HEK293 (cell line): ENCODE data around the gene GFM2.

Experiments
- CTCF ChIA-PET: fragments of 350-600 bp; formaldehyde crosslinking; extraction: SDS; loops from one replicate; lab custom pipeline; 2021; ENCODE audit warnings: antibody characterized with exemption; lab: Yijun Ruan, JAX
- POLR2A ChIA-PET: fragments of 300-600 bp; formaldehyde crosslinking; extraction: SDS; loops from one replicate; lab custom pipeline; 2020; ENCODE audit warnings: antibody characterized with exemption, inconsistent platforms; lab: Yijun Ruan, JAX
- H3K27ac ChIP-seq: fragments of 200-500 bp; sonication (Bioruptor generic); 2 replicates; pipeline ENCODE4 v1.5.1; 2014; ENCODE audit warnings: low read depth, low read length, control low read depth, inconsistent platforms; ENCODE audit errors: extremely low read depth
- H3K36me3 ChIP-seq, 2 experiments: fragments of 200-500 bp in 1 of 2; sonication (Bioruptor generic) in 1 of 2; 1 replicate in 1 of 2; 2 replicates in 1 of 2; pipeline ENCODE4 v1.5.1; 2014 to 2017; ENCODE audit warnings: inconsistent platforms in 2 of 2, low read length in 2 of 2; ENCODE audit not compliant: control insufficient read depth in 2 of 2, insufficient read depth in 1 of 2
- H3K4me1 ChIP-seq: fragments of 200-500 bp; sonication (Bioruptor generic); 2 replicates; pipeline ENCODE4 v1.5.1; 2014; ENCODE audit warnings: mild to moderate bottlenecking, low read length, inconsistent platforms; ENCODE audit not compliant: control insufficient read depth, insufficient read depth
- H3K4me3 ChIP-seq: 2 replicates; pipeline ENCODE4 v1.5.1; 2011; ENCODE audit warnings: low read depth, mild to moderate bottlenecking, control low read depth, low read length, moderate library complexity
- H3K9me3 ChIP-seq: fragments of 200-500 bp; sonication (Bioruptor generic); 2 replicates; pipeline ENCODE4 v1.5.1; 2014; ENCODE audit warnings: low read depth, low read length, inconsistent platforms; ENCODE audit not compliant: control insufficient read depth, insufficient read depth
- HOXD13 ChIP-seq: sonication (generic); formaldehyde crosslinking; IDR thresholded peaks from 2 replicates; pipeline ENCODE4 v1.8.0; 2022; ENCODE audit warnings: missing genetic modification reagents, borderline replicate concordance
- KLF7 ChIP-seq: fragments of 450-650 bp; formaldehyde crosslinking; IDR thresholded peaks from 2 replicates; pipeline ENCODE4 v1.5.1; 2016; ENCODE audit warnings: missing biosample characterization, missing genetic modification characterization, borderline replicate concordance
- RBAK ChIP-seq: fragments of 450-650 bp; formaldehyde crosslinking; IDR thresholded peaks from 2 replicates; pipeline ENCODE4 v1.5.1; 2016; ENCODE audit warnings: missing biosample characterization, missing genetic modification characterization
- SP3 ChIP-seq: fragments of 450-650 bp; formaldehyde crosslinking; IDR thresholded peaks from 2 replicates; pipeline ENCODE4 v1.5.1; 2016; ENCODE audit warnings: missing biosample characterization, missing genetic modification characterization
- ZBTB1 ChIP-seq: fragments of 450-650 bp; formaldehyde crosslinking; IDR thresholded peaks from 2 replicates; pipeline ENCODE4 v1.5.1; 2016; ENCODE audit warnings: missing biosample characterization, missing genetic modification characterization
- ZBTB44 ChIP-seq: fragments of 450-650 bp; IDR thresholded peaks from 2 replicates; pipeline ENCODE4 v1.5.1; 2018; ENCODE audit warnings: missing biosample characterization, mild to moderate bottlenecking, missing genetic modification characterization
- ZBTB48 ChIP-seq: fragments of 450-650 bp; formaldehyde crosslinking; IDR thresholded peaks from 2 replicates; pipeline ENCODE4 v1.5.1; 2016; ENCODE audit warnings: missing biosample characterization, missing genetic modification characterization
- ZNF121 ChIP-seq: fragments of 450-650 bp; formaldehyde crosslinking; IDR thresholded peaks from 2 replicates; pipeline ENCODE4 v1.5.1; 2016; ENCODE audit warnings: missing biosample characterization, missing genetic modification characterization
- ZNF133 ChIP-seq: fragments of 450-650 bp; formaldehyde crosslinking; IDR thresholded peaks from 2 replicates; pipeline ENCODE4 v1.5.1; 2016; ENCODE audit warnings: missing biosample characterization, missing genetic modification characterization
- ZNF223 ChIP-seq: fragments of 450-650 bp; formaldehyde crosslinking; IDR thresholded peaks from 2 replicates; pipeline ENCODE4 v1.5.1; 2016; ENCODE audit warnings: missing biosample characterization, missing genetic modification characterization
- ZNF248 ChIP-seq: fragments of 450-650 bp; formaldehyde crosslinking; IDR thresholded peaks from 2 replicates; pipeline ENCODE4 v1.5.1; 2017; ENCODE audit warnings: missing biosample characterization, missing genetic modification characterization
- ZNF302 ChIP-seq: fragments of 450-650 bp; formaldehyde crosslinking; IDR thresholded peaks from 2 replicates; pipeline ENCODE4 v1.5.1; 2016; ENCODE audit warnings: missing biosample characterization, missing genetic modification characterization, low read depth
- ZNF324 ChIP-seq: fragments of 450-650 bp; formaldehyde crosslinking; IDR thresholded peaks from 2 replicates; pipeline ENCODE4 v1.5.1; 2016; ENCODE audit warnings: missing biosample characterization, missing genetic modification characterization
- ZNF354C ChIP-seq: fragments of 450-650 bp; formaldehyde crosslinking; IDR thresholded peaks from 2 replicates; pipeline ENCODE4 v1.5.1; 2016; ENCODE audit warnings: missing biosample characterization, missing genetic modification characterization, low read depth, borderline replicate concordance
- ZNF362 ChIP-seq: fragments of 450-650 bp; formaldehyde crosslinking; IDR thresholded peaks from 2 replicates; pipeline ENCODE4 v1.5.1; 2016; ENCODE audit warnings: missing biosample characterization, missing genetic modification characterization
- ZNF366 ChIP-seq: fragments of 450-650 bp; formaldehyde crosslinking; conservative IDR thresholded peaks from 2 replicates; pipeline ENCODE4 v1.5.1; 2016; ENCODE audit warnings: missing biosample characterization, missing genetic modification characterization
- ZNF433 ChIP-seq: fragments of 450-650 bp; formaldehyde crosslinking; IDR thresholded peaks from 2 replicates; pipeline ENCODE4 v1.5.1; 2016; ENCODE audit warnings: missing biosample characterization, missing genetic modification characterization, low read depth
- ZNF571 ChIP-seq: fragments of 450-650 bp; formaldehyde crosslinking; IDR thresholded peaks from 2 replicates; pipeline ENCODE4 v1.5.0; 2017; ENCODE audit warnings: missing biosample characterization, missing genetic modification characterization
- ZNF621 ChIP-seq: fragments of 450-650 bp; formaldehyde crosslinking; IDR thresholded peaks from 2 replicates; pipeline ENCODE4 v1.5.1; 2017; ENCODE audit warnings: missing biosample characterization, missing genetic modification characterization
- ZNF624 ChIP-seq: fragments of 450-650 bp; formaldehyde crosslinking; IDR thresholded peaks from 2 replicates; pipeline ENCODE4 v1.5.1; 2017; ENCODE audit warnings: missing biosample characterization, missing genetic modification characterization
- ZNF777 ChIP-seq: fragments of 450-650 bp; formaldehyde crosslinking; IDR thresholded peaks from 2 replicates; pipeline ENCODE4 v1.5.1; 2017; ENCODE audit warnings: missing biosample characterization, missing genetic modification characterization, borderline replicate concordance
- ZNF791 ChIP-seq: fragments of 450-650 bp; formaldehyde crosslinking; IDR thresholded peaks from 2 replicates; pipeline ENCODE4 v1.5.1; 2016; ENCODE audit warnings: missing biosample characterization, missing genetic modification characterization
- TF ChIP-seq, protein P1 (sequence below): fragments of 450-650 bp; formaldehyde crosslinking; IDR thresholded peaks from 2 replicates; pipeline ENCODE4 v1.5.1; 2016; ENCODE audit warnings: missing biosample characterization, missing genetic modification characterization
- TF ChIP-seq, protein P2 (sequence below): fragments of 450-650 bp; formaldehyde crosslinking; IDR thresholded peaks from 2 replicates; pipeline ENCODE4 v1.5.1; 2016; ENCODE audit warnings: missing biosample characterization, missing genetic modification characterization, borderline replicate concordance
- TF ChIP-seq, protein P3 (sequence below): fragments of 450-650 bp; formaldehyde crosslinking; conservative IDR thresholded peaks from 2 replicates; pipeline ENCODE4 v1.5.1; 2016; ENCODE audit warnings: low read depth, missing biosample characterization, missing genetic modification characterization

GFM2 gene

GRCh38 chr5:74765929-74766328 is 988 bp downstream of the GFM2 start (continued):
- TF ChIP-seq ZNF571 (tag by site-specific recombination), result no peak

- POLR2A ChIA-PET, result no interaction called here
- Histone ChIP-seq H3K9me3 (no peaks in the 10 kb centered on the region), H3K4me1 (no peaks in the 10 kb centered on the region), H3K4me3 (no peak overlapping the region), H3K27ac (no peak overlapping the region), H3K36me3 (peaks cover 28 to 51% of the 10 kb centered on the region in 2 experiments)
- CTCF ChIA-PET, result interaction anchor here (0.9 to 1.9 kb wide), 2 partner anchors 10 to 70 kb away, joined by 3 to 5 read pairs; no protein-coding TSS in a partner anchor
- TF ChIP-seq, protein P1, sequence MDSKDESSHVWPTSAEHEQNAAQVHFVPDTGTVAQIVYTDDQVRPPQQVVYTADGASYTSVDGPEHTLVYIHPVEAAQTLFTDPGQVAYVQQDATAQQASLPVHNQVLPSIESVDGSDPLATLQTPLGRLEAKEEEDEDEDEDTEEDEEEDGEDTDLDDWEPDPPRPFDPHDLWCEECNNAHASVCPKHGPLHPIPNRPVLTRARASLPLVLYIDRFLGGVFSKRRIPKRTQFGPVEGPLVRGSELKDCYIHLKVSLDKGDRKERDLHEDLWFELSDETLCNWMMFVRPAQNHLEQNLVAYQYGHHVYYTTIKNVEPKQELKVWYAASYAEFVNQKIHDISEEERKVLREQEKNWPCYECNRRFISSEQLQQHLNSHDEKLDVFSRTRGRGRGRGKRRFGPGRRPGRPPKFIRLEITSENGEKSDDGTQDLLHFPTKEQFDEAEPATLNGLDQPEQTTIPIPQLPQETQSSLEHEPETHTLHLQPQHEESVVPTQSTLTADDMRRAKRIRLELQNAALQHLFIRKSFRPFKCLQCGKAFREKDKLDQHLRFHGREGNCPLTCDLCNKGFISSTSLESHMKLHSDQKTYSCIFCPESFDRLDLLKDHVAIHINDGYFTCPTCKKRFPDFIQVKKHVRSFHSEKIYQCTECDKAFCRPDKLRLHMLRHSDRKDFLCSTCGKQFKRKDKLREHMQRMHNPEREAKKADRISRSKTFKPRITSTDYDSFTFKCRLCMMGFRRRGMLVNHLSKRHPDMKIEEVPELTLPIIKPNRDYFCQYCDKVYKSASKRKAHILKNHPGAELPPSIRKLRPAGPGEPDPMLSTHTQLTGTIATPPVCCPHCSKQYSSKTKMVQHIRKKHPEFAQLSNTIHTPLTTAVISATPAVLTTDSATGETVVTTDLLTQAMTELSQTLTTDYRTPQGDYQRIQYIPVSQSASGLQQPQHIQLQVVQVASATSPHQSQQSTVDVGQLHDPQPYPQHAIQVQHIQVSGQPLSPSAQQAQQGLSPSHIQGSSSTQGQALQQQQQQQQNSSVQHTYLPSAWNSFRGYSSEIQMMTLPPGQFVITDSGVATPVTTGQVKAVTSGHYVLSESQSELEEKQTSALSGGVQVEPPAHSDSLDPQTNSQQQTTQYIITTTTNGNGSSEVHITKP (tag by site-specific recombination), result no peak
- TF ChIP-seq ZNF324 (no peak), SP3 (tag by site-specific recombination) (no peak), ZNF366 (tag by site-specific recombination) (no peak), HOXD13 (CRISPR knock-in tag) (no peak), ZNF302 (tag by site-specific recombination) (no peak), ZNF248 (tag by site-specific recombination) (no peak), ZNF354C (tag by site-specific recombination) (no peak), ZNF791 (tag by site-specific recombination) (no peak), ZBTB44 (no peak), ZNF223 (tag by site-specific recombination) (no peak), ZBTB1 (tag by site-specific recombination) (no peak), ZNF621 (no peak), ZNF121 (tag by site-specific recombination) (no peak), ZNF777 (tag by site-specific recombination) (no peak), ZNF624 (no peak), RBAK (no peak)
- TF ChIP-seq, protein P2, sequence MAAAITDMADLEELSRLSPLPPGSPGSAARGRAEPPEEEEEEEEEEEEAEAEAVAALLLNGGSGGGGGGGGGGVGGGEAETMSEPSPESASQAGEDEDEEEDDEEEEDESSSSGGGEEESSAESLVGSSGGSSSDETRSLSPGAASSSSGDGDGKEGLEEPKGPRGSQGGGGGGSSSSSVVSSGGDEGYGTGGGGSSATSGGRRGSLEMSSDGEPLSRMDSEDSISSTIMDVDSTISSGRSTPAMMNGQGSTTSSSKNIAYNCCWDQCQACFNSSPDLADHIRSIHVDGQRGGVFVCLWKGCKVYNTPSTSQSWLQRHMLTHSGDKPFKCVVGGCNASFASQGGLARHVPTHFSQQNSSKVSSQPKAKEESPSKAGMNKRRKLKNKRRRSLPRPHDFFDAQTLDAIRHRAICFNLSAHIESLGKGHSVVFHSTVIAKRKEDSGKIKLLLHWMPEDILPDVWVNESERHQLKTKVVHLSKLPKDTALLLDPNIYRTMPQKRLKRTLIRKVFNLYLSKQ, result no peak
Measured at GRCh38 chr5:74765201-74765600, 1.7 kb downstream of the GFM2 start.

DNA sequence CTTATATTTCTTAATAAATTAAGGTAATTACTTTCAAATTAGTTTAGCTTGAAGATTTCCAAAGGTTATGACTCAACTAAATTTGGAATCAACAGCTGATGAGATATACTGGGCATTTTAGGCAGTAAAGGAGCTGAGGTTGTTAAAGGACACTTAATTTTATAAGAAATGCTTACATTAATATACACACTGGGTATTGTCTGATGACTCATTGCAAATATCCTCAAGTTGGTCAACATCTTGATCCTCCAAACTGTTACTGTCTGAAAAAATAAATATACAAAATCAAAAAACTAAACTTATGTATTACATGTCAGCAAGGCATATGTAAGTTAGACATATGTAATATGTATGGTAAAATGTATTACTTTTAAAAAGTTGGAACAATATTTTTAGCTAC is 3.4 kb downstream of the GFM2 start:
- Histone ChIP-seq H3K4me3 (no peak overlapping the region), H3K4me1 (no peaks in the 10 kb centered on the region), H3K9me3 (no peaks in the 10 kb centered on the region), H3K27ac (no peak overlapping the region), H3K36me3 (peaks cover 29 to 48% of the 10 kb centered on the region in 2 experiments)
- ChIA-PET POLR2A (no interaction called here), CTCF (interaction anchor here (0.7 to 1.4 kb wide), 3 partner anchors 29 to 61 kb away, joined by 3 to 5 read pairs (median 4); no protein-coding TSS in a partner anchor)
- no peak for TF ChIP-seq ZNF433
- TF ChIP-seq ZNF133 (tag by site-specific recombination), result no peak
- TF ChIP-seq ZNF362, result no peak
- no peak for TF ChIP-seq KLF7 (tag by site-specific recombination)
- TF ChIP-seq, protein P3, sequence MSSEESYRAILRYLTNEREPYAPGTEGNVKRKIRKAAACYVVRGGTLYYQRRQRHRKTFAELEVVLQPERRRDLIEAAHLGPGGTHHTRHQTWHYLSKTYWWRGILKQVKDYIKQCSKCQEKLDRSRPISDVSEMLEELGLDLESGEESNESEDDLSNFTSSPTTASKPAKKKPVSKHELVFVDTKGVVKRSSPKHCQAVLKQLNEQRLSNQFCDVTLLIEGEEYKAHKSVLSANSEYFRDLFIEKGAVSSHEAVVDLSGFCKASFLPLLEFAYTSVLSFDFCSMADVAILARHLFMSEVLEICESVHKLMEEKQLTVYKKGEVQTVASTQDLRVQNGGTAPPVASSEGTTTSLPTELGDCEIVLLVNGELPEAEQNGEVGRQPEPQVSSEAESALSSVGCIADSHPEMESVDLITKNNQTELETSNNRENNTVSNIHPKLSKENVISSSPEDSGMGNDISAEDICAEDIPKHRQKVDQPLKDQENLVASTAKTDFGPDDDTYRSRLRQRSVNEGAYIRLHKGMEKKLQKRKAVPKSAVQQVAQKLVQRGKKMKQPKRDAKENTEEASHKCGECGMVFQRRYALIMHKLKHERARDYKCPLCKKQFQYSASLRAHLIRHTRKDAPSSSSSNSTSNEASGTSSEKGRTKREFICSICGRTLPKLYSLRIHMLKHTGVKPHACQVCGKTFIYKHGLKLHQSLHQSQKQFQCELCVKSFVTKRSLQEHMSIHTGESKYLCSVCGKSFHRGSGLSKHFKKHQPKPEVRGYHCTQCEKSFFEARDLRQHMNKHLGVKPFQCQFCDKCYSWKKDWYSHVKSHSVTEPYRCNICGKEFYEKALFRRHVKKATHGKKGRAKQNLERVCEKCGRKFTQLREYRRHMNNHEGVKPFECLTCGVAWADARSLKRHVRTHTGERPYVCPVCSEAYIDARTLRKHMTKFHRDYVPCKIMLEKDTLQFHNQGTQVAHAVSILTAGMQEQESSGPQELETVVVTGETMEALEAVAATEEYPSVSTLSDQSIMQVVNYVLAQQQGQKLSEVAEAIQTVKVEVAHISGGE (tag by site-specific recombination), result no peak
- no peak for TF ChIP-seq ZBTB48 (tag by site-specific recombination)
